H9 (cell line): ENCODE data around the gene FTH1. TPM values are rescaled to one million over a fixed set of nuclear protein-coding genes. Genes with fewer than 3 reads are reported as not detected.
A peak's percentile ranks its signal among the peaks of the same experiment; 100 is the strongest.

Experiments
- DNase-seq: peaks from one replicate; pipeline ENCODE4 v3.0.0-alpha.2; 2017
- H2AFZ ChIP-seq: one replicate; pipeline ENCODE4 v1.6.1; 2013; ENCODE audit warnings: mild to moderate bottlenecking, low read length, control low read depth, moderate library complexity
- H2AK5ac ChIP-seq: 2 replicates; pipeline ENCODE4 v1.6.1; 2013; ENCODE audit warnings: low read length, control low read depth, mixed read lengths; ENCODE audit not compliant: insufficient read length
- H2BK120ac ChIP-seq: one replicate; pipeline ENCODE4 v1.6.1; 2013; ENCODE audit warnings: low read depth, mild to moderate bottlenecking, low read length, control low read depth, inconsistent platforms; ENCODE audit not compliant: poor library complexity, severe bottlenecking
- H2BK12ac ChIP-seq: 2 replicates; pipeline ENCODE4 v1.6.1; 2013; ENCODE audit warnings: low read length, control low read depth, mixed read lengths, low read depth; ENCODE audit not compliant: insufficient read length
- H2BK15ac ChIP-seq: 2 replicates; pipeline ENCODE4 v1.6.1; 2013; ENCODE audit warnings: low read depth, low read length, control low read depth
- H2BK20ac ChIP-seq: one replicate; pipeline ENCODE4 v1.6.1; 2013; ENCODE audit warnings: low read depth, mild to moderate bottlenecking, low read length, control low read depth, inconsistent platforms; ENCODE audit not compliant: poor library complexity, severe bottlenecking
- H2BK5ac ChIP-seq: 2 replicates; pipeline ENCODE4 v1.6.1; 2013; ENCODE audit warnings: low read length, control low read depth, mixed read lengths; ENCODE audit not compliant: insufficient read length
- H3K14ac ChIP-seq: 2 replicates; pipeline ENCODE4 v1.6.1; 2013; ENCODE audit warnings: low read length, control low read depth; ENCODE audit not compliant: insufficient read depth
- H3K18ac ChIP-seq: 2 replicates; pipeline ENCODE4 v1.6.1; 2013; ENCODE audit warnings: low read depth, mild to moderate bottlenecking, mixed read lengths, low read length, control low read depth; ENCODE audit not compliant: insufficient read length
- H3K23ac ChIP-seq: 2 replicates; pipeline ENCODE4 v1.6.1; 2013; ENCODE audit warnings: low read length, control low read depth, mixed read lengths, low read depth; ENCODE audit not compliant: insufficient read length
- H3K23me2 ChIP-seq: 2 replicates; pipeline ENCODE4 v1.6.1; 2013; ENCODE audit warnings: low read depth, mild to moderate bottlenecking, mixed read lengths, low read length, control low read depth; ENCODE audit not compliant: insufficient read length, poor library complexity, severe bottlenecking
- H3K27ac ChIP-seq: 2 replicates; pipeline ENCODE4 v1.5.1; 2013; ENCODE audit warnings: low read length, control low read depth, mixed read lengths, low read depth; ENCODE audit not compliant: insufficient read length
- H3K27me3 ChIP-seq: 2 replicates; pipeline ENCODE4 v1.6.1; 2013; ENCODE audit warnings: low read length, control low read depth, inconsistent platforms; ENCODE audit not compliant: insufficient read depth
- H3K4ac ChIP-seq: 2 replicates; pipeline ENCODE4 v1.6.1; 2013; ENCODE audit warnings: low read depth, mild to moderate bottlenecking, control low read depth, inconsistent platforms, low read length, moderate library complexity
- H3K4me1 ChIP-seq: 2 replicates; pipeline ENCODE4 v1.6.1; 2013; ENCODE audit warnings: low read length, control low read depth, inconsistent platforms; ENCODE audit not compliant: insufficient read depth
- H3K4me2 ChIP-seq: 2 replicates; pipeline ENCODE4 v1.6.1; 2013; ENCODE audit warnings: low read length, control low read depth, mixed read lengths; ENCODE audit not compliant: insufficient read length, insufficient read depth
- H3K56ac ChIP-seq: 2 replicates; pipeline ENCODE4 v1.6.1; 2013; ENCODE audit warnings: low read depth, mild to moderate bottlenecking, mixed read lengths, low read length, control low read depth; ENCODE audit not compliant: insufficient read length
- H3K79me1 ChIP-seq: 2 replicates; pipeline ENCODE4 v1.6.1; 2013; ENCODE audit warnings: low read depth, mild to moderate bottlenecking, moderate library complexity, low read length, control low read depth, inconsistent platforms; ENCODE audit not compliant: insufficient read depth, poor library complexity, severe bottlenecking
- H3K79me2 ChIP-seq: 2 replicates; pipeline ENCODE4 v1.6.1; 2013; ENCODE audit warnings: low read length, control low read depth, inconsistent platforms; ENCODE audit not compliant: insufficient read depth
- H3K9ac ChIP-seq: 2 replicates; pipeline ENCODE4 v1.6.1; 2013; ENCODE audit warnings: low read length, control low read depth, mixed read lengths; ENCODE audit not compliant: insufficient read length; ENCODE audit errors: extremely low read depth
- H3K9me3 ChIP-seq: one replicate; pipeline ENCODE4 v1.6.1; 2013; ENCODE audit warnings: low read depth, low read length, inconsistent platforms; ENCODE audit not compliant: control insufficient read depth
- H3T11ph ChIP-seq: one replicate; pipeline ENCODE4 v1.6.1; 2013; ENCODE audit warnings: mild to moderate bottlenecking, low read length, control low read depth, inconsistent platforms
- H4K20me1 ChIP-seq: one replicate; pipeline ENCODE4 v1.6.1; 2013; ENCODE audit not compliant: control insufficient read depth, insufficient read length, insufficient read depth
- H4K5ac ChIP-seq: 2 replicates; pipeline ENCODE4 v1.6.1; 2013; ENCODE audit warnings: low read depth, mild to moderate bottlenecking, mixed read lengths, low read length, control low read depth; ENCODE audit not compliant: insufficient read length
- H4K8ac ChIP-seq: replicated peaks from 2 replicates; pipeline ENCODE4 v1.6.1; 2013; ENCODE audit warnings: low read length, control low read depth, mixed read lengths, low read depth; ENCODE audit not compliant: insufficient read length
- H4K91ac ChIP-seq: 2 replicates; pipeline ENCODE4 v1.6.1; 2013; ENCODE audit warnings: low read depth, mild to moderate bottlenecking, moderate library complexity, mixed read lengths, low read length, control low read depth; ENCODE audit not compliant: insufficient read length
- H3K27ac Mint-ChIP-seq, 3 experiments: 2 replicates in 2 of 3; 3 replicates in 1 of 3; pipeline ENCODE4 v1.8.0; 2020 to 2021; ENCODE audit warnings: mixed read lengths in 3 of 3, mild to moderate bottlenecking in 1 of 3, moderate library complexity in 1 of 3
- H3K27me3 Mint-ChIP-seq: 2 replicates; pipeline ENCODE4 v1.8.0; 2021; ENCODE audit warnings: low read depth, mild to moderate bottlenecking, moderate library complexity, mixed read lengths
- H3K36me3 Mint-ChIP-seq, 3 experiments: 2 replicates in 2 of 3; 3 replicates in 1 of 3; pipeline ENCODE4 v1.8.0; 2020 to 2021; ENCODE audit warnings: low read depth in 3 of 3, mixed read lengths in 3 of 3; ENCODE audit not compliant: insufficient read depth in 1 of 3
- H3K4me1 Mint-ChIP-seq, 2 experiments: 2 replicates each; pipeline ENCODE4 v1.8.0; 2020; ENCODE audit warnings: mixed read lengths in 2 of 2
- H3K4me3 Mint-ChIP-seq, 2 experiments: 2 replicates in 1 of 2; 3 replicates in 1 of 2; pipeline ENCODE4 v1.8.0; 2020 to 2021; ENCODE audit warnings: mild to moderate bottlenecking in 2 of 2, mixed read lengths in 2 of 2, moderate library complexity in 1 of 2
- H3K9me3 Mint-ChIP-seq, 2 experiments: 2 replicates in 1 of 2; 3 replicates in 1 of 2; pipeline ENCODE4 v1.8.0; 2020; ENCODE audit warnings: mild to moderate bottlenecking in 2 of 2, mixed read lengths in 2 of 2, moderate library complexity in 1 of 2
- CTCF ChIP-seq: fragments of 200-600 bp; sonication (generic); conservative IDR thresholded peaks from 3 replicates; pipeline ENCODE4 v1.8.0; 2021; ENCODE audit warnings: antibody characterized with exemption, mild to moderate bottlenecking
- WGBS: extraction: QIAGEN DNeasy Blood & Tissue Kit; methylation state at CpG from one replicate; pipeline ENCODE4 v1.1.7; 2013; ENCODE audit warnings: missing lambda C conversion rate, low lambda C conversion rate, mixed read lengths; ENCODE audit not compliant: insufficient read length; ENCODE audit errors: extremely low coverage; 5-methylcytosine and 5-hydroxymethylcytosine counted together
- total RNA-seq: library from RNA; stranded (reverse); gene quantifications from 2 replicates; pipeline ENCODE4 v1.2.1, GENCODE V29; 2021

Gene FTH1
- total RNA-seq, 1 experiment from 2014 or later: 1,505 TPM

GRCh38 chr11:61963016-61963281 is 4.5 kb downstream of the FTH1 start:
- Mint-ChIP-seq H3K9me3 (no peaks in the 10 kb centered on the region; a peak in 1 of 5 replicates), H3K4me1 (peaks cover 8 to 9% of the 10 kb centered on the region in 2 experiments), H3K36me3 (peaks cover 29 to 43% (median 34%) of the 10 kb centered on the region in 3 experiments), H3K27ac (peak overlapping the region in 1 of 3 experiments; percentile 19; a peak in 2 of 7 replicates), H3K27me3 (no peaks in the 10 kb centered on the region; the same call in 1 of the 2 replicates), H3K4me3 (no peak overlapping the region)
- peaks cover 4% of the 10 kb centered on the region for H3K79me1 ChIP-seq
- no peak overlapping the region for H3K56ac ChIP-seq
- no peak overlapping the region for H3K4ac ChIP-seq
- H3K9ac ChIP-seq: no peak overlapping the region
- H2BK120ac ChIP-seq: no peak overlapping the region
- no peak for DNase-seq
- no peaks in the 10 kb centered on the region for H3K27me3 ChIP-seq
- H2BK15ac ChIP-seq: no peak overlapping the region
- peaks cover 14% of the 10 kb centered on the region for H3K79me2 ChIP-seq
- TF ChIP-seq CTCF: no peak
- H2AFZ ChIP-seq: no peak overlapping the region
- no peak overlapping the region for H2AK5ac ChIP-seq
- H3K23ac ChIP-seq: no peak overlapping the region
- H2BK5ac ChIP-seq: no peak overlapping the region
- H3K9me3 ChIP-seq: no peaks in the 10 kb centered on the region
- no peak overlapping the region for H3K27ac ChIP-seq
- H3T11ph ChIP-seq: no peak overlapping the region
- H3K4me1 ChIP-seq: no peaks in the 10 kb centered on the region
- no peak overlapping the region for H4K8ac ChIP-seq
- H3K14ac ChIP-seq: no peak overlapping the region
- no peak overlapping the region for H4K91ac ChIP-seq
- H3K18ac ChIP-seq: no peak overlapping the region
- WGBS: no CpG with 5 or more reads among the region's 3 CpGs
- no peak overlapping the region for H2BK20ac ChIP-seq
- H3K4me2 ChIP-seq: no peak overlapping the region
- no peak overlapping the region for H2BK12ac ChIP-seq
- no peaks in the 10 kb centered on the region for H4K20me1 ChIP-seq
- H3K23me2 ChIP-seq: peaks cover 10% of the 10 kb centered on the region
- H4K5ac ChIP-seq: no peak overlapping the region
